HG02678 (cell line): ENCODE results near the gene OR5K4.
"Not testable (repeated sequence)": the region's sequence is repeated elsewhere in the genome, so short reads cannot be mapped to it uniquely, and the experiment has no call there.

Experiments used
- ATAC-seq: cut with Tn5 transposase; IDR thresholded peaks from one replicate; pipeline ENCODE4 v1.9.1; 2021; ENCODE audit warnings: mild to moderate bottlenecking, moderate library complexity; ENCODE audit not compliant: unreplicated experiment

Gene OR5K4

DNA sequence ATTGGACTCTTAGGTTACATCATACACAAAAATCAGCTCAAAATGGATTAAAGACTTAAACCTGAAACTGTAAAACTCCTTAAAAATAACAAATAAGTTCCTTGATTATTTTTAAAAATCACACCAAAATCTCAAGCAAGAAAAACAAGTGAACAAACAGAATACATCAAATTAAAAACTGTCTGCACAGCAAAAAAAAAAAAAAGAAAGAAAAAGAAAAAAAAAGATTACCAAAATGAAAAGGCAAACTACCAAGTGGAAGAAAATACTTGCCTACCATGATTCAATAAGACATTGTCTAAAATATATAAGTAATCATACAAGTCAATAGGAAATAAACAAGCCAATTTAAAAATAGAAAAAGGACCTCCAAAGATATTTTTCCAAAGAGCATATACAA lies 17.5 kb downstream of the OR5K4 start:
- ATAC-seq = no peak

DNA sequence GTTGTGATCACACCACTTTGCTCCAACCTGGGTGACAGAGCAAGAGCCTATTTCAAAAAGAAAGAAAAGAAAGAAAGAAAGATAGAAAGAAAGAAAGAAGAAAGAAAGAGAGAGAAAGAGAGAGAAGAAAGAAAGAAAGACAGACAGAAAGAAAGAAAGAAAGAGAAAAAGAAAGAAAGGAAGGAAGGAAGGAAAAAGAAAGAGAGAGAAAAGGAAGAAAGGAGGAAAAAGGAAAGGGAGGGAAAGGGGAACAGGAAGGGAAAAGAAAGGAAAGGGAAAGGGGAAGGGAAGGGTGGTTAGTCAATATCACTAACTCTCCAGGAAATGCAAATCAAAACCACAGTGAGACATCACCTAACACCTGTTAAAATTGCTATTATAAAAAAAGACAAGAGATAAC lies 18.2 kb downstream of the OR5K4 start:
- no peak for ATAC-seq

DNA sequence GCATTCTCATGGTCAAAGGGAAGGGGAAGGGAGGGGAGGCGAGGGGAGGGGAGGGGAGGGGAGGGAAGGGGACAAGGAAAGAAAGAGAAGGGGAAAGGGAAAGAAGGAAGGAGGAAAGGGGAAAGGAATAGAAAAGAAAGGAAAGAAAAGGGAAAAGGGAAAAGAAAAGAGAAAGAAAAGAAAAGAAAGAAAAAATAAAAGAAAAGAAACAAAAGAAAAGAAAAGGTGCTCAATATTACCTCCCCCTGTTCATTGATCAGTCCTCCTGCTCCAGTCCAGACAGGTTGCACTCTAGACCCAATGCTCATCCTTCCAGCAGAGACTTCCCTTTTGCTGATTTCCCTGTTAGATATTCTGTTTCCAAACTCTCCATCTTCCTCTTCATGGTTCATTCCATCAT lies 18.8 kb downstream of the OR5K4 start:
- ATAC-seq = no peak

DNA sequence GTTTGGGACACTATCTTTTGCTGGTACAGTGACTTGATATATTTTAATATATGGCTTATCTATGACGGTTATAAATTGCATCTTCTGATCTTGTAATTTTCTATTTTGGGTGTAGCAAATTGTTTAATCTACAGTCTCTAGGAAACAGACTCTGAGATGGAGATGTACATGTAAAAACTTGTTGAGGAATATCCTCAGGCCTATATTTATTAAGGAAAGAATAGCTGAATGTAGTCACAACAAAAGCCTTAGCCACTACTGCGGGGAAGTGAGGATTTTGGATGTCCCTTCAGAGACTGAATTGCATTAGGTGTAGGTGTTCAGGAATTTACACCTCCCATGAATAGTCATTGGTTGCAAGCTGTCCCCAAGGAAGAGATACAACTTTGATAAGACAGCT lies 23.0 kb downstream of the OR5K4 start:
- no peak for ATAC-seq

DNA sequence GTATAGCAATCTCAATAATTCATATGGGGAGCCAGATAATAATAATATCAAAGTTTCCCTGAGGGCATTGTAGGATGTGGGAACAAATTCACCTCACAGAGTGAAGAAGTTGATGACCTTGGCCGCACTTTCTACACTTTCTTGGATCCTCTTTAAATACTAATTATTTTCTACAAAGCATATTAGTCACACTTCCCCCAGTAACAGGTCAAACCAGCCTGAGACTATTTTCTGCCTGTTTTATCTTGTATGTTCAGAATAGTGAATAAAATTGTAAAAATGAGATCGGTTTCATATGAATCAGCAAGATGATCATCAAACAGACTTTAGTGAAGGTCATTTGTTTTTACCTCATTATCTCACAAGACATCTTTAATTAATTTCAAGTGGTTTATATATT lies 34.5 kb downstream of the OR5K4 start:
- no peak for ATAC-seq

DNA sequence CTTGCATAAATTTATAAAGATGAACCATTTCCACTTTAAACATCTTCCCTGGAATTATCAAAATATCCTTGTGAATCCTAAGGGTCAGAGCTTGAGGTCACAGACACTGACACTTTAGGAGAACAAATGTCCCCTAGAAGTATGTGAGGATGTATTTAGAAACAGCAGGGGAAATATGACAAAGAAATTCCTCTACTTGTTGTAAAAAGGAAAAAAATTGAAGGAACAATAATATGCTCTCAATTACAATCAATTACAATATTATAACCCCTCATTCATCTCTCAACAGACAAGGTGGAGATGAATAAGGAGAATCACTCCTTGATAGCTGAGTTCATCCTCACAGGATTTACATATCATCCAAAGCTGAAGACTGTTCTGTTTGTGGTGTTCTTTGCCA lies 36.7 kb downstream of the OR5K4 start, which contains the start of gene OR5K3:
OR5K3 (plus strand) TSS at position 301 of the 400 bp plus-strand sequence; CDS start at position 301, 0 bp downstream.
- ATAC-seq = no peak

DNA sequence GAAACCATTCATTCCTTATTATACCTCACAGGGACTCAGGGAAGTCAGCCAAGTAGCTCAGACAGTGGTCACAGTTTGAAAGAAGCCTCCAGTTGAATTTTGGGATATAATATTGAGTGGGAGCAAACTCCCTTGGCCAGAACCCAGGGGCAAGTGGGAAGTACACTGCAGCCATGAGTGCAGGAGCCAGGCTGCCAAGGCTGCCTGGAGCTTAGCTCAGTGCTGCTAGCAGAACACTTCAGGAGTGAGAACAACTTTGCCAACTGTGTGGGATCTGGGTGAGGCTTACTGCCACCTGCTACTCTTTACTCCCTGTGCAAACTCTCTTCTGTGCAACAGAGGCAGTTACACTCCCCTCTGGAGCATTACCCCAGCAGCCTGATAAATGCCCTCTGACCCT lies 41.4 kb downstream of the OR5K4 start:
- ATAC-seq = no peak

DNA sequence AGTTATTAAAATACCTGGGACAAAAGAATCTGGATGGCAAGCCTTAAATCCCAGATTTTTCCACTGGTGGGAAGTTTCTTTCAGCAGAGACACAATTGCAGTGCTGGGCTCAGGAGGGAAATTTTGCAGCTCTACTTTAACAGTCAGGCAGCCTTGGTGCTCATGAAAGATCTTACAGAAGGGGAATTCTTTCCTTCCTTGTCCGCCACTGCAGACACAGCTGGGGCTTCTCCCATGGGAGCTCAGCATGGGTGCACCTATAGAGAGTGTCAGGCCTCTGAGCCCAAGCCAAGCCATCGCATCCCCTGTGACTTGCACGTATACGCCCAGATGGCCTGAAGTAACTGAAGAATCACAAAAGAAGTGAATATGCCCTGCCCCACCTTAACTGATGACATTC lies 42.8 kb downstream of the OR5K4 start:
- not testable (repeated sequence) for ATAC-seq

DNA sequence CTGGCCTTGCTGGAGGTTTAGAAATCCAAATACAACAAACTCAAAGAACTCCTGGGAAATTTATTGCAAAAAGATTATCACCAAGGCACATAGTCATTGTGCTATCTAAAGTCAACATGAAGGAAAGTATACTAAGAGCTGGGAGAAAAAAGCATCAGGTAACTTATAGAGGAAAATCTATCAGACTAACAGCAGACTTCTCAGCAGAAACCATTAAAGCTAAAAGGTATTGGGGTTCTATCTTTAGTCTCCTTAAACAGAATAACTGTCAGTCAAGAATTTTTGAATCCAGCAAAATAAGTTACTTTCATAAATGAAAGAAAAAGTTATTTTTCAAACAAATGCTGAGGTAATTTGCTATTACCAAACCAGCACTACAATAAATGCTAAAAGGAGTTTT lies 44.9 kb downstream of the OR5K4 start:
- no peak for ATAC-seq

DNA sequence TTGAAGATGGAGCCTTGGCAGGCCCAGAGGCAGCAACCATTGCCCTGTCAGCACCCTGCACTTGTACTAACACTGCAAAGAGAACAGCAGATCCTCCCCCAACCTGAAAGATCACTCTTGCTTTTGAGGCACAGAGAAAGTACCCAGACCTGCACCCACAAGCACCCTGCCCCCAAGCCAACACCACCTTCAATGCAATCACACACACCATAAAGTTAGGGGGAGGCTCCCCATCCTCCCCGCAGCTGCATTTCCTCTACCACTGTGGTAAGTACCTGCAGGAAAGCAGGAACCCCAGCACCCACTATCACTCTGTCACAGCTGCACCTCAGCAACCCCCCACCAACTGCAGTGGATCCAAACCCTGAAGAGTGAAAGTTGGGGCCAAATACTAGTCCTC lies 48.9 kb downstream of the OR5K4 start:
- ATAC-seq = no peak

DNA sequence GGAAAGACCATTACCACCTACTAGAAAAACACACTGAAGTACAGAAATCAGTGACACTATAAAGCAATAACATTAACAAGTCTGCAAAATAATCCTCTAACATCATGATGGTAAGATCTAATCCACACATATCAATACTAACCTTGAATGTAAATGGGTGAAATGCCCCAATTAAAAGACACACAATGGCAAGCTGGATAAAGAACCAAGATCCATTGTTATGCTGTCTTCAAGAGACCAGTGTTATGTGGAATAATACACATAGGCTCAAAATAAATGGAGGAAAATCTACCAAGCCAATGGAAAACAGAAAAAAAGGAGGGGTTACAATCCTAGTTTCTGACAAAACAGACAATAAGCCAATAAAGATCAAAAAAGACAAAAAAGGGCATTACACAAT lies 50.4 kb downstream of the OR5K4 start:
- ATAC-seq = no peak
